HCT116 (cell line): ENCODE results near the gene MACC1.

Experiments used
- CEBPB ChIP-seq: IDR thresholded peaks from 2 replicates; pipeline ENCODE4 v1.6.1; 2012; ENCODE audit warnings: low read depth
- CTCF ChIP-seq, 3 experiments: fragments of 200-600 bp in 1 of 3; sonication (generic) in 1 of 3; IDR thresholded peaks in 2 of 3; conservative IDR thresholded peaks in 1 of 3; 2 replicates each; pipeline ENCODE4 v1.5.1; 2012 to 2017; ENCODE audit warnings: low read depth in 2 of 3, low read length in 2 of 3, antibody characterized with exemption in 1 of 3, borderline replicate concordance in 1 of 3, control low read depth in 1 of 3, mild to moderate bottlenecking in 1 of 3, mixed read lengths in 1 of 3, mixed run types in 1 of 3, moderate library complexity in 1 of 3; ENCODE audit not compliant: insufficient read depth in 1 of 3
- EGR1 ChIP-seq: IDR thresholded peaks from 2 replicates; pipeline ENCODE4 v1.6.1; 2012; ENCODE audit warnings: low read depth
- EZH2 ChIP-seq: fragments of 200-600 bp; sonication (generic); IDR thresholded peaks from 2 replicates; pipeline ENCODE4 v1.6.1; 2017; ENCODE audit warnings: antibody characterized with exemption, mixed run types
- EZH2phosphoT487 ChIP-seq: fragments of 200-600 bp; IDR thresholded peaks from 2 replicates; pipeline ENCODE4 v1.6.1; 2018; ENCODE audit warnings: antibody characterized with exemption, borderline replicate concordance
- JUND ChIP-seq: IDR thresholded peaks from 2 replicates; pipeline ENCODE4 v1.6.1; 2012
- MAX ChIP-seq: IDR thresholded peaks from 2 replicates; pipeline ENCODE4 v1.6.1; 2012
- POLR2A ChIP-seq: IDR thresholded peaks from 2 replicates; pipeline ENCODE4 v1.7.0; 2011; ENCODE audit warnings: borderline replicate concordance; ENCODE audit not compliant: insufficient read depth, insufficient read length; ENCODE audit errors: extremely low read depth
- REST ChIP-seq: IDR thresholded peaks from 2 replicates; pipeline ENCODE4 v1.6.1; 2012; ENCODE audit warnings: low read depth
- SIN3A ChIP-seq: IDR thresholded peaks from 2 replicates; pipeline ENCODE4 v1.6.1; 2012; ENCODE audit warnings: low read depth
- YY1 ChIP-seq: IDR thresholded peaks from 2 replicates; pipeline ENCODE4 v1.6.1; 2011; ENCODE audit warnings: low read length, low read depth, moderate library complexity, mild to moderate bottlenecking; ENCODE audit not compliant: insufficient replicate concordance; ENCODE audit errors: extremely low read depth

- no peak for TF ChIP-seq CTCF (IDR thresholded peaks at IDR 0.05 in 2 of 3, conservative IDR thresholded peaks at IDR 0.05 in 1 of 3; ENCODE audit: borderline replicate concordance in 1 of 3, insufficient read depth in 1 of 3, low read depth in 2 of 3, low read length in 2 of 3)
- no peak for TF ChIP-seq EZH2
- no peak for TF ChIP-seq YY1
- TF ChIP-seq POLR2A, result no peak
- TF ChIP-seq JUND, result no peak
- TF ChIP-seq REST, result no peak
- TF ChIP-seq MAX, result no peak
- TF ChIP-seq EGR1, result no peak
- no peak for TF ChIP-seq CEBPB
- TF ChIP-seq SIN3A, result no peak
- TF ChIP-seq EZH2phosphoT487, result no peak
These were observed 72.4 kb downstream of the MACC1 start for GRCh38 chr7:20144801-20145200.
